GM21367 (cell line): ENCODE results near the gene CELF5.
"Not testable (repeated sequence)": the region's sequence is repeated elsewhere in the genome, so short reads cannot be mapped to it uniquely, and the experiment has no call there.

ENCODE experiments used
- ATAC-seq: cut with Tn5 transposase; IDR thresholded peaks from one replicate; pipeline ENCODE4 v1.9.1; 2021; ENCODE audit not compliant: unreplicated experiment

Gene CELF5

DNA sequence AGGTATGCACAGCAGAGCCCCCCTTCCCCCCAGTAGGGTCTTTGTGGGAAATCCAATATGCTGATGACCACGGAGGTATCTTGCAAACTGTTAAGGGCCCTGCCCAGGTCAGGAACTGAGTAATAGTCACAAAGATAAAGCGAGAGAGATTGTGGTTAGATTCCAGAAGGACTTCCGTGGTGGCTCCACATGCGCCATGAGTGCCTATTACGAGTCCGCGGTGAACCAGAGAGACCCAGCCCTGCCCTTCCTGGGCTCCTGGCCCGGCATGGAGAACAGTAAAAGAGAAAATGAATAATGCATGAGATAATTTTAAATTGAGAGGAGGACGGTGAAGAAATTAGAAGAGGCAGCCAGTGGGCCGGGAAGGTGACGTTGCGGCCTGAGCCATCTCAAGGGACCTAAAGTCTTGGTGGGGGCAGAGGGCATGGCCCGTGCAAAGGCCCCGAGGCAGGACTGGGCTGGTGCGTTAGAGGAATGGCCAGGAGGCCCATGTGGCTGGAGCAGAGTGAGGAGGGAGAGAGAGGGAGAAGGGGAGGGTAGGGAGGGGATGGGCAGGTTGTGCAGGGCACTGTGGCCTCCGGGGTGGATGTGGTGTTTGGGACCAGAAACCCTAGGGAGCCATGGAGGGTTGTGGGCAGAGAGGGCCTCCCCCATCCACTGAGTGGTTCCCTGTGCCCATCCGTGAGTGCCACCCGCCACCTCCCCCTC is 95.3 kb downstream of the CELF5 start:
- no peak for ATAC-seq

GRCh38 chr19:3320354-3320670 is 95.9 kb downstream of the CELF5 start:
- ATAC-seq = no peak

- ATAC-seq = no peak
Measured at GRCh38 chr19:3320853-3321252, 96.4 kb downstream of the CELF5 start.

DNA sequence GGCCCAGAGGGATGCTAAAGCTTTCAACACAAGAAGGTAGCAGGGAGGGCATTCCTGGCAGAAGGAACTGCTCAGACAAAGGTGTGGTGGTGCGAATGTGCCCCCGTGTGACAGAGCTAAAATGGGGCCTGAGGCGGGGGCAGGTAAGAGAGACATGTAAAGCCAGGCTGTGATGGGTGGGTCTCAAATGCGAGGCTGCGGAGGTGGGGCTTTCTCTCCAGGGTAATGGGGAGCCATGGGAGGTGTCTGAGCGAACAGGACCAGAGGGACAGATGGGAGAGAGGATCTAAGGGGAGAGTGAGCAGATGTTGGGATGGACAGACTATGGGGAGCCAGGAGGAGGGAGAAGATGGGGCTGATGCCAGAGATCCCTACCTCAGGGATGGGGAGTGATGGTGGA is 97.2 kb downstream of the CELF5 start:
- no peak for ATAC-seq

- ATAC-seq = no peak
Measured at GRCh38 chr19:3322199-3322978, 97.9 kb downstream of the CELF5 start.

DNA sequence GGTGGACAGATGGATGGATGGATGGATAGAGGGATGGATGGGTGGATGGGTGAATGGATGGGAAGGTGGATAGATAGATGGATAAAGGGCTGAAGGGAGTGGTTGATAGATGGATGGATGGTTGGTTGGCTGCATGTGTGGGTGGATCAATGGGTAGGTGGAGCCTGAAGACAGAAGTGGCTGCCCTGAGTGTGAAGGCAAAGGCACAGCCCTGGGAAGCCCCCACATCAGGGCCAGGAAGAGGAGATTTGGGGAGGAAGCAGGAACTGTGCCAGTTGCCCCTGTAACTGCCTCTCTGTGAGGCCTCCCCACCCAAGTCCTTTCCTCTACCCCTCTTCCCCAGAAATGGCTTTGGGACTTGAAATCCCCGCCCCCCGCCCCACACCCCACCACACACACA is 98.6 kb downstream of the CELF5 start:
- ATAC-seq = no peak

GRCh38 chr19:3323658-3324057 is 99.2 kb downstream of the CELF5 start:
- no peak for ATAC-seq

GRCh38 chr19:3324405-3324856 is 100.0 kb downstream of the CELF5 start:
- ATAC-seq = no peak

DNA sequence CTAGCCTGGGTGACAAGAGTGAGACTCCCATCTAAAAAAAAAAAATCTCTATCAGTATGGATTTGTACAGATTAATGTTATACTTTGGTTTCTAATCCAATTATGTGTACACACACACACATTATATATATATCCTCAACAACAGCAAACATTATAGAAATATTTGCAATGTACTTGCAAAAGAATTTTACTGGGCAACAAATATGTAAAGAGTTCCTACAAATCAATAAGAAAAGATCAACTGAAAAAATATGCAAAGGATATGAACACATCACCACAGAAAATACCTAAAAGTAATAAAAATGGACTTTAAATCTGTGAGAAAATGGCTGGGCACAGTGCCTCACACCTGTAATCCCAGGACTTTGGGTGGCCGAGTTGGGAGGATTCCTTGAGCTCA is 101.0 kb downstream of the CELF5 start:
- ATAC-seq = no peak

DNA sequence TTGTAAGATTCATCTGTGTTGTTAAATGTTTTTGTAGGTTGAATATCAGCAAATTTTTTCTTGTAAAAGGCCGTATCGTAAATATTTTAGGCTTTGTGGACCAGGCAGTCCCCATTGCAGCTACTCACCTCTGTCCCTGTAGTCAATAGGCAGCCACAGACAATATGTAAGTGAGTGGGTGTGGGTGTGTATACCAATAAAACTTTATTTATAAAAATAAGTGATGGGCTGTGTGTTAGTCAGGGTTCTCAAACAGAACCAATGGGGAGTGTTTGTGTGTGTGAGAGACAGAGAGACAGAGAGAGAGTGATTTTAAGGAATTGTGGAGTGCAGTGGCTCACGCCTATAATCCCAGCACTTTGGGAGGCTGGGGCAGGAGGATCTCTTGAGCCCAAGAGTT is 104.3 kb downstream of the CELF5 start:
- no peak for ATAC-seq

DNA sequence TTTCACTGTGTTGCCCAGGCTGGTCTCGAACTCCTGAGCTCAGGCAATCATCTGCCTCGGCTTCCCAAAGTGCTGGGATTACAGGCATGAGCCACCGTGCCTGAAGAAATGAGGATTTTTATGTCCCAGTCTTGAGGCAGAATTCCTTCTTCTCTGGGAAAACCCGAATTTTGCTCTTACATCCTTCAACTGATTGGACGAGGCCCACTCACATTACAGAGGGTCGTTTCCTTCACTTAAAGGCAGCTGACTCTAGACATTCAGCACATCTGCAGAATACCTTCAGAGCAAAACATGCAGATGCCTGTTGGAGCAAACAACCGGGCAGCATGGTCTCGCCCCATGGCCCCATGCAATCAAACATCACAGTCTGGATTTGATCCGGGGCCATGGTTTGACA is 105.6 kb downstream of the CELF5 start:
- ATAC-seq = no peak

DNA sequence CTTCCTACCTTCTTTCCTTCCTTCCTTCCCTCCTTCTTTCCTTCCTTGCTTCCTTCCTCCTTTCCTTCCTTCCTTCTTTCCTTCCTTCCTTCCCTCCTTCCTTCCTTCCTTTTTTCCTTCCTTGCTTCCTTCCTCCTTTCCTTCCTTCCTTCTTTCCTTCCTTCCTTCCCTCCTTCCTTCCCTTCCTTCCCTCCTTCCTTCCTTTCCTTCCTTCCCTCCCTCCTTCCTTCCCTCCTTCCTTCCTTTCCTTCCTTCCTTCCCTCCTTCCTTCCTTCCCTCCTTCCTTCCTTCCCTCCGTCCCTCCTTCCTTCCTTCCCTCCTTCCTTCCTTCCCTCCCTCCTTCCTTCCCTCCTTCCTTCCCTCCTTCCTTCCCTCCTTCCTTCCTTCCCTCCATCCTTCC is 107.8 kb downstream of the CELF5 start:
- ATAC-seq = not testable (repeated sequence)

GRCh38 chr19:3333020-3333583 is 108.6 kb downstream of the CELF5 start:
- no peak for ATAC-seq

GRCh38 chr19:3333662-3334061 is 109.2 kb downstream of the CELF5 start:
- ATAC-seq = no peak

DNA sequence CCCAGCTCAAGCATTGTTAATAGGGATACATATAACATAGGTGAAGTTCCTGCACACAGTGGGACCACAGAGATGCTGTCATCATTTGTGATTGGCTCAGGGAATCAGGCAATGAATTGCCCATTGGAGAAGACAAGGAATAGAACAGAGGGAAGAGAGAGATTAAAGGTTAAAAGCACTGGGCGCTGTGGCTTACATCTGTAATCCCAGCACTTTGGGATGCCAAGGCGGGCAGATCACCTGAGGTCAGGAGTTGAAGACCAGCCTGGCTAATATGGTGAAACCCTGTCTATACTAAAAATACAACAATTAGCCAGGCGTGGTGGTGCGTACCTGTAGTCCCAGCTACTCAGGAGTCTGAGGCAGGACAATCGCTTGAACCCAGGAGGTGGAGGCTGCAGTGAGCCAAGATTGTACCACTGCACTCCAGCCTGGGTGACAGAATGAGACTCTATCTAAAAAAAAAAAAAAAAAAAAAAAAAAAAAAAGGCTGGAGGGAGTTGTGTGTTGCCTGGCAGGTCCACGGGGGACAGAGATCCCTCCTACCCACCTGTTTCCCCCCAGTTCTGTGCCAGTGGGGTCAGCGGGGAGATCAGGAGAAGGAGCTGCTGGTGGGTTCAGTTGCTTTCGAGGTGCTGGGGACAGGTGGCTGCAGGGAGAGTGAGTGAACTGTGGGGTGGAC is 110.4 kb downstream of the CELF5 start:
- ATAC-seq = not testable (repeated sequence)

DNA sequence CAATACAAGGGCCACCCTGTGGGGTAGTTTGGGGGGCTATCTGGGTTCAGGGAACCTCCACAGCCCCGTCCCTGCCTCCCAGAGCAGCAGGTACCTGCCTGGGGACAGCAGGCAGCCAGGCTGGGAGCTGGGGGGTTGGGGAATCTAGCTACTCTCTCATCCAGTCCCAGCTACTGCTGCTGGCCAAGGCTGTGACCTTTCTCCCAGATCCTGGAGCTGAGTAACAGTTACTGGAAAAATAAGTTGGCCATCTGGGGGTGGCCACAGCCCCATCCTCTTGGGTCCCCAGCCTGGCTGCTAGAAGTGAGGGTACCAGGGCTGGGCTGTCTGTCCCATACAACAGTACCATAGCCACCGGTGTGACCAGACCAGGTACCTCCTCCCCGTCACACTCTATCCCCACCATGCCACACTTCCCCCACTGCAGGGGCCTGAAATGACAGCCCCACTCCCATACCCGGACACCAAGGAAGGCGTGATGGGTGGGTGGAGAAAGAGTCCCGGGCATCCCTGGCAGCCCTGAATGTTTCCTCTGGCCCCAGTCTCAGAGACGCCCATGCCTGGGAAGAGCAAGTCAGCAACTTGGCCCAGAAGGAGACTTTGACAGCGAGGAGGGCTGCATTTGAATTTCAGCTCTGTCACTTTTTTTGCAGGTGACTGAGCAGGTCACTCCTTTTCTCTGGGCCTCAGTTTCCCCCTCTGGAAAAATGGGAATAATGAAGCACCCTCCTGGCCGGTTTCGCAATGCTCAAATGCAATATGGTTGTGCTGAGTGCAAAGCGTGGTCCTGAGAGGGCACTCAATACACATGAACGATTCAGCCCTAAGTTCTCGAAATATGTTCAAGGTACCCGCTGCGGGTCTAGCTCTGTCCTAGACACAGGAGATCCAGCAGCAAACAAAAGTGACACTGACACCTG is 111.2 kb downstream of the CELF5 start:
- ATAC-seq = no peak

GRCh38 chr19:3336351-3336679 is 111.9 kb downstream of the CELF5 start:
- ATAC-seq = no peak

DNA sequence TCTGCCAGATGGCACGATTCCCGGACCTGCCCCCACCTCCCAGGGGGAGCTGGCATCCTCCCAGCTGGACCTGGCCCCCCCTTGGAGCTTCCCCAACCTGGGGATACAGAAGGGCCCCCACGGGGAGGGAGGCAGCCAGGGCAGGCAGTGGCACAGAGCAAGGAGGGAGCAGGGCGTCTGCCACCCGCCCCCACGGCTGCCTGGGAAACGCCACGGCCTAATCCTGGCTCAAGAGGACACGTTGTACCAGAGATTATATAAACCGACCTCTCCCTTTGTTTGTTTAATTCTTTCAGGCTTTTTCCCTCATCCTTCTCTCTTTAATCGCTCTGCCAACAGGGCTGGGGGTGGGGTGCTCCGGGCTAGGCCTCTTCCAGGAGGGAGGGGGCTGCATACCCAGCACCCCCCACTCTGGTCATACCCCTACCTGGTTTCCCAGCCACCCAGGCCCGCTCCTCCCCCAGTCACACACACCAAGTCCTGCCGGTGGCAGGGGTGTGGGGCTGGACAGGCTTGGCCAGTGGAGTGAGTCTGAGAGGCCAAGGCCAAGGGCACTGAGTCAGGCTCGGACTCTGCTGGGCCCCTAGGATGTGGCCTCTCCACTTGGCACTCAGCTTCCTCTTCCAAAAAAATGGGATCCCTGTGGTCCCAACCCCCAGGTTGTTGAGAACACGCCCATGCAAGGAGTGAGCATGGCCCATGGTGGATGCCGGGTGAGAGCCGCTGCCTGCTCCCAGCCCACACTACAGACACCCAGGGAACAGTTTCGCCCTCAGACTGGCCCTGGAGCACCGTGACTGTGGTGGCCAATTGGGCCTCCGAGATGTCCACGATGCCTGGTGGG is 112.4 kb downstream of the CELF5 start:
- no peak for ATAC-seq

DNA sequence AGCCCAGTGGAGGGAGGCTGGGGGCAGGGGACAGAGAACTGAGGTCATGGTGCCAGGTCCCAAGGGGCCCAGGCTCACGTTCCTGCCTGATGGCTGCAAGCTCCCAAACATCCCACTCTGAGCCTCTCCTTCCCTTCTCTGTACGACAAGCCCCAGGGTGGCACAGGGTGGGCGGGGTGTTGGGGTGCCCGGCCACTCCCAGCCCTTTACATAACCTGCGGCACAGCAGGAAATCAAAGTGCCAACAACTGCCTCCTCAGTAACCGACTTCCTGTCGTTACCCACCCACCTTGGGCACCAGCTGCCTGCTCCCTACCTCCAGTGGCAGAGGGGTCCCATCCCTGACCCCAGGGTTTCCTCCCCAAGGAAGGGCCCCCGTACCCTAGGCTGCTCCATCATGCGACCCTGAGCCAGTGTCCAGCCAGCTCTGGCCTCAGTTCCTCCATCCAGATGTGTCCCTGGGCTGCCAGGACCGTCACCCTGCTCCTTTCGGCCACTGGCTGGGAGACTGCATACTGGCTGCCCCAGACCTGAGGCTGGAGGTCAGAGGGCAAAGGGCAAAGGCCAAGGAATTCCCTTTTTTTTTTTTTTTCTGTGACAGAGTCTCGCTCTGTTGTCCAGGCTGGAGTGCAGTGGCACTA is 114.2 kb downstream of the CELF5 start:
- ATAC-seq = no peak
